Measurements from ENCODE around the gene RIC8B. TPM values are rescaled to one million over a fixed set of nuclear protein-coding genes. Genes with fewer than 3 reads are reported as not detected.

The RIC8B gene
- total RNA-seq, 1 donor from 2014 or later, result 14.0 TPM

- intact Hi-C loops (cut with micrococcal nuclease), result no loop called here
Observed at GRCh38 chr12:106867651-106868050, 93.2 kb downstream of the RIC8B start.

GRCh38 chr12:106868982-106869700, 94.7 kb downstream of the RIC8B start:
- intact Hi-C loops (cut with micrococcal nuclease), result no loop called here

- intact Hi-C loops (cut with micrococcal nuclease), result no loop called here
Observed at GRCh38 chr12:106870116-106870515, 95.6 kb downstream of the RIC8B start.

GRCh38 chr12:106871477-106871876, 97.0 kb downstream of the RIC8B start:
- intact Hi-C loops (cut with micrococcal nuclease), result no loop called here

GRCh38 chr12:106873983-106874382, 99.5 kb downstream of the RIC8B start:
- intact Hi-C loops (cut with micrococcal nuclease), result no loop called here

GRCh38 chr12:106878804-106879203, 104.3 kb downstream of the RIC8B start:
- intact Hi-C loops (cut with micrococcal nuclease), result no loop called here

- intact Hi-C loops (cut with micrococcal nuclease), result no loop called here
Observed at GRCh38 chr12:106879612-106880011, 105.1 kb downstream of the RIC8B start.

- intact Hi-C loops (cut with micrococcal nuclease), result no loop called here
Observed at GRCh38 chr12:106883426-106883825, 108.9 kb downstream of the RIC8B start.

GRCh38 chr12:106885026-106885425, 110.5 kb downstream of the RIC8B start:
- intact Hi-C loops (cut with micrococcal nuclease), result no loop called here

GRCh38 chr12:106885541-106886249, 111.2 kb downstream of the RIC8B start:
- intact Hi-C loops (cut with micrococcal nuclease), result no loop called here

GRCh38 chr12:106886932-106887331, 112.5 kb downstream of the RIC8B start:
- intact Hi-C loops (cut with micrococcal nuclease), result no loop called here

GRCh38 chr12:106888348-106888970, 114.0 kb downstream of the RIC8B start:
- intact Hi-C loops (cut with micrococcal nuclease), result no loop called here

GRCh38 chr12:106889326-106889725, 114.8 kb downstream of the RIC8B start:
- intact Hi-C loops (cut with micrococcal nuclease), result no loop called here

GRCh38 chr12:106889950-106890626, 115.6 kb downstream of the RIC8B start:
- intact Hi-C loops (cut with micrococcal nuclease), result no loop called here

GRCh38 chr12:106892075-106892474, 117.6 kb downstream of the RIC8B start:
- intact Hi-C loops (cut with micrococcal nuclease), result no loop called here

- intact Hi-C loops (cut with micrococcal nuclease), result no loop called here
Observed at GRCh38 chr12:106893451-106893850, 119.0 kb downstream of the RIC8B start.

- intact Hi-C loops (cut with micrococcal nuclease), result no loop called here
Observed at GRCh38 chr12:106894774-106895173, 120.3 kb downstream of the RIC8B start.

GRCh38 chr12:106896603-106897002, 122.1 kb downstream of the RIC8B start:
- intact Hi-C loops (cut with micrococcal nuclease), result no loop called here

GRCh38 chr12:106897082-106897481, 122.6 kb downstream of the RIC8B start:
- intact Hi-C loops (cut with micrococcal nuclease), result no loop called here

- intact Hi-C loops (cut with micrococcal nuclease), result no loop called here
Observed at GRCh38 chr12:106897981-106898901, 123.8 kb downstream of the RIC8B start.

- intact Hi-C loops (cut with micrococcal nuclease), result no loop called here
Observed at GRCh38 chr12:106900554-106900953, 126.1 kb downstream of the RIC8B start.

Data from T-helper 2 cell treated with Interferon-gamma antibody and Interleukin-4, amounts not matched to agents 100 ng/mL and 5 ng/mL, for 36 hours (primary cell).